ENCODE data around the gene HIPK3.
"Not testable (repeated sequence)": the region's sequence is repeated elsewhere in the genome, so short reads cannot be mapped to it uniquely, and the experiment has no call there.

Gene HIPK3

DNA sequence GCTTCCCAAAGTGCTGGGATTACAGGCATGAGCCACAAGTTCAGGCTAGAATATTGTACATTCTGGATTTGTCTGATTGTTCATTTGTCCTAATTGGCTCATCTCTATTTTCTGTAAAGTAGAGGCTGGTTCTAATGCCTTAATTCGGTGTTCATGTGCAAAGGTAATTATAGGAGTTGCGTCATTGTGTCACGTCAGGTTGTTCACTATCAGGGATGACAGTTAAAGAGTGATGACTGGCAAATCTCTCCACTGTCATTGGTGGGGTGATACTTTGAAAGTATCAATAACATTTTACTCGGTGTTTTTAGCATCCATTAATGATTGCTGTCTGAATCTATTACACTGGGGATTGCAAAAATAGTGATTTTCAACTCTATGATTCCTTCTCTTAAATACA lies 103.5 kb downstream of the HIPK3 start:
- no peak for DNase-seq (ENCODE audit: low spot score)

DNA sequence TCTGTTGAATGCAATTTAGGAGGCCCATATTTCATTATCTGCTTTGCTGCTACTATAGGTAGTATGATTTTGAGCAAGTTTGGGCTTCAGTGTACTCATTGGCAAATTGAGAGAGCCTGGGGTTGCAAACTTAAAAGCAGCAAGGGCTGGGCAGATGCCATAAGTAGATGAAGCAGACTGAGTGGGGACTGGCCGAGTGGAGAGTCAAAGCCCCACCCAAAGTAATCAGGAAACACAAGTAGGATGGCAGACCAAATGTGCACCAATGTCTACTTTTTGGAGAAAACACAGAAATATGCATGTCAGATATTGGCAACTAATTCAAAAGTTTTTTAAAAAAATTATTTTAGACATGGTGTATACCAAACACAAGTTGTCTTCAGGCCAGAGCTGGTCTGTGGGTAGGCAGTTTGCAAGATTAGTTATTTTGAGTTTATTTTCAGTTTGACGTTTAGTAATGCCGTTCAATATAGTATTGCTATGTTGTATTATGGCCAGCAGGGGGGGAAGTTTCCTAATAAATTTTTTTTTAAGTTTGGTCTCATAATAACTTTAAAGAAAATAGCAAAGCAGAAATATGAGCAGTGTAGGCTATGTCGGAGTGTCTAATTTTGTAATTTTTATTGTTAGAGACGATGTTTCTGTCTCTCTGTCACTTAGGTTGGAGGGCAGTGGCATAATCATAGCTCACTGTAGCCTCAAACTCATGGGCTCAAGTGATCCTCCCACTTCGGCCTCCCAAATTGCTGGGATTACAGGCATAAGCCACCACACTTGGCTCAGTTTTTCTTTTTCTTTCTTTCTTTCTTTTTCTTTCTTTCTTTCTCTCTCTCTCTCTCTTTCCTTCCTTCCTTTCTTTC lies 105.1 kb downstream of the HIPK3 start:
- DNase-seq (ENCODE audit: low spot score) = peak; percentile 49

DNA sequence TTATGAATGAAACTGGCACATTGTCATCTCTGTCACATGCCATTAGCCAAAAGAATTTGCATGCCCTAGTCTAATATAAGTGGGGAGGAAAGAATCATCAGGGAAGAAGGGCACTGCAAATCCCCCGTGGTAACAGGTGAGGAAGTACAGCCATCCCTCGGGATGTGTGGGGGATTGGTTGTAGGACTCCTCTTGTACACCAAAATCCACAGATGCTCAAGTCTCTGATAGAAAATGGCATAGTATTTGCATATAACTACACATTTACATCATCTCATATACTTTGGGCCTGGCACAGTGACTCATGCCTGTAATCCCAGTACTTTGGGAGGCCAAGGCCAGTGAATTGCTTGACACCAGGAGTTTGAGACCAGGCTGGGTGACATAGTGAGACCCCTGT lies 109.7 kb downstream of the HIPK3 start:
- no peak for DNase-seq (ENCODE audit: low spot score)

DNA sequence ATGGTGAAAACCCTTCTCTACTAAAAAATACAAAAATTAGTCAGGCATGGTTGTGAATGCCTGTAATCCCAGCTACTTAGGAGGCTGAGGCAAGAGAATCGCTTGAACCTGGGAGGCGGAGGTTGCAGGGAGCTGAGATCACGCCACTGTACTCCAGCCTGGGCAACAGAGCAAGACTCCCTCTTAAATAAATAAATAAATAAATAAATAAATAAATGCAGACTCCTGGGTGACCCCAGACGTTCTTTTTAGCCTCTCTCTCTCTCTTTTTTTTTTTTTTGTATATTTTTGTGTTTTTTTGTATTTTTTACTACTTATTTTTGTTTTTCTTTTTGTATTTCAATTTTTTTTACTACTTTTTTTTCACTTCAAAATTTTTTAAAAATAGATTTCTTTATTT lies 111.3 kb downstream of the HIPK3 start:
- not testable (repeated sequence) for DNase-seq (ENCODE audit: low spot score)

DNA sequence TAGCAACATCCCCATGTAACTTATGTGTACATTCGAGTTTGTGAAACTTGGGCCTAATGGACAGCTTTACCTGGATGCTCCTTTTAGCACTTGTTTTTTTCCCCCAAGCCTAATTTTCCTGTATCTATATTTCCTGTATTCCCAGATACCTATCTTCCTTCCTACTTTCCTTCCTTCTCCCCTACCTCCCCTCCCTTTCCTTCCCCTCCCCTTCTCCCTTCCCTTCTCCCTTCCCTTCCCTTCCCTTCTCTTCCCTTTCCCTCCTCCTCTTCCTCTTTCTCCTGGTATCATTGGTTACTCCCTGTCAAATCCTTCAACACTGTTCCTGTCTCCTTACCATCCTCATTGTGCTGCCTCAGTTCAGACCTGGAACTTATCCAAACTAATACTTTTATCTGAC lies 111.8 kb downstream of the HIPK3 start:
- DNase-seq (ENCODE audit: low spot score) = no peak

DNA sequence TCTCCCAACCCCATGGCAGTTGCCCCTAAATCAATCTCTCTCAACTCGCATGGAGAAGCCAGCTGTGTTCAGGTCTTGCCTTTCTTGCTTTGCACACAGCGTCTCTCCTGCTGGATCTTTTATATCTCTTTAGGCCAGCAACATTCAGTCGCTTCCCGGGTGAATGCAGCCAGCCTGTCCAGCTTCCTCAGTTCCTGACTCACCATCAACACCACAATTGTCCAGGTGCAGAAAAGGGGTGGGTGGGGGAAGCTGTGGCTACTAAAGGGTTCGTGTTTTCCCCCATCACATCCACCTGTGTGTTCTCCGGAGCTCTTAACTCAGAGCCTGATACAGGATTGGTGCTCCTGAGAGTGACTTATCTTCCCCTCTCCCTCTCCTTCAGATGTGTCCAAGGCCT lies 116.5 kb downstream of the HIPK3 start:
- DNase-seq (ENCODE audit: low spot score) = no peak

DNA sequence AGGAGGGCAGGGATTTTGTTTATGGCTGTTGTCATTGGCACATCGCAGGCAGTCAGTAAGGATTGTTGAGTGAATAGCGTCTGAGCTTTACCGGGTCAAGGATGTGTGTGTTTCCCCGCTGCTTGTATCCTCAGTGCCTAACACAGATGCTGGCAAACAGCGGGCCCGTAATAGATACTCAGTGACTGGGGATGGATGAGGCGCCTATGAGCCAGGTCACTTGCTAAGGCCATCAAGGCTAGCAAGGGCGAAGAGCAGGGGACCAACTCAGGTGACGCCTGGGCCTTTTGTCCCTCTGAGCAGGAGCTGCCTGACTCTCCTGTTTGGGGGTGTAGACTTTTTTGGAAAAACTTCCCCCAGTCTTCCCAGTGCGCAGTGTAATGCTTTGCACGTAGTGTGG lies 118.1 kb downstream of the HIPK3 start:
- no peak for DNase-seq (ENCODE audit: low spot score)

DNA sequence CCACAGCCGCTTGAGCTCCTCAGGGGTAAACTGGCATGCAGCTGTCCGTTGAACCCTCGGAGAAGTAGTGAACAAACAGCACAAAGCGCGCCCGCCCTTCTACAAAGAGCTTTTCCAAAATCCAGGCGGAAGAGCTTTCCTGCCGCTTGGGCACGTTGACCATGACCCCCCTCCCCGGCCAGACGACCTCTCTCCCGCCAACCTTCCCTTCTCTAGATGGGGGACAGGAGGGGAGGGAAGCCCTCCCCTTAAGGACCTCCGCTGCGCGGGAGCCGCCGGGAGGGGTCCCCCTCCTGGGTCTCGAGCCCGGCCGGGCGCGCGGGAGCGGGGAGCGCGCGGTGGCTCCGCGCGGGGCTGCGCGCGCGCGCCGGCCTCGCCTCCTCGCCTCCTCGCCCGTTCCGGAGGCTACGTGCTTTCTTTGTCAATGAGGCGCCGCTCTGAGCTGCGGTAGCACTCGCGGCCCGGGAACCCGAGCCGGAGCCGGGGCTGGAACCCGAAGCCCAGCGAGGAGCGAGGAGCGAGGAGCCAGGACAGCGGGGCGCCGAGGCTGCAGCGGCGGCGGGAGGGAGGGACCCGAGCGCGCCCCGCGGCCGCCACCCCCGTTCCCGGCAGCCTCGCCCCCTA lies 118.6 kb downstream of the HIPK3 start, which contains the start of gene KIAA1549L:
KIAA1549L (plus strand) TSS at position 421 of the 624 bp plus-strand sequence.
- peak; percentile 17 for DNase-seq (ENCODE audit: low spot score)

DNA sequence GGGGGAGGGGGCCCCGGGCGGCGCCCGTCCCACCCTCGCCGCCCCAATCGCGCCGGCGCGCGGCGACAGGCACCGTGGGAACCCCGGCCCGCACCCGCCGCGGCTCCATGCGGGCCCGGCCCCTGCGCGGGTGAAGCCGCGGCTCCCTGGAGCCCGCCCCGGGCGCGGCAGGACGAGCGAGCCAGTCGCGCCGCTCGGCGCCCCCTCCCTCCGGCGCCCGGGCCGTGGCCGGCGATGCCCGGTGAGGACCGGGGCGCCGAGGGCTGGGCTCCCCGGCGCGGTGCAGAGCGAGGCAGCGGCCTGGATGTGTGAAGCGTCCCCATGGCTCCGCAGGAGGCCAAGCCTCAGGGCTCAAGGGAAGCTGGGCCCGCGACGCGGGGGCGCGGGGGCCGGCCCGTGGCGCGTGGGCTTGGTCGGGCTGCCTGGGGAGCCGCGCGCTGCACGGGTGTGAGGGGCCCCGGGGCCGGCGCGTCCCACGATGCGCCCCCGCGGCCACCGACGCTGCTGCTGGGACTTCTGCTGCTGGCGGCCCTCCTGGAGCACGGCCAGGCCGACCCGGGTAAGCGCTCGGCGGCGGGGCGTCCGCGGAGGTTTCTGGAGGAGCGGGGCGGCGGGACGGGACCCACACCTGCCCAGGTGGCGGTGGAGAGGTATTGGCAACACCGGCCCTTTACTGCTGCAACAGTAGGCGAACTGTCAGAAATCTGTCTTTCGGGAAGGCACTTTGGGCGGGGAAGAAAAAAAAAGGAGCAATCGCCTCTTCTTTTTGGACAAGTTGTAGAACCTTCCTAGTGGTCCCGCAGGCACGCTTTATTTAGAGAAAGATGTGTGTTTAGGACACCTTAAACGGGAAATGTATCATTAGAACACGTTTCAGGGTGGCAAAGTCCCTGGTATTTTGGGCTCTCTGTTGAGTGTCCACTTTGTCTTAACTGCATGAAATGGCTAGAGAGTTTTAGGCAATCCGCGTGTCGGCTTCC lies 119.4 kb downstream of the HIPK3 start:
- peak; percentile 25 for DNase-seq (ENCODE audit: low spot score)

DNA sequence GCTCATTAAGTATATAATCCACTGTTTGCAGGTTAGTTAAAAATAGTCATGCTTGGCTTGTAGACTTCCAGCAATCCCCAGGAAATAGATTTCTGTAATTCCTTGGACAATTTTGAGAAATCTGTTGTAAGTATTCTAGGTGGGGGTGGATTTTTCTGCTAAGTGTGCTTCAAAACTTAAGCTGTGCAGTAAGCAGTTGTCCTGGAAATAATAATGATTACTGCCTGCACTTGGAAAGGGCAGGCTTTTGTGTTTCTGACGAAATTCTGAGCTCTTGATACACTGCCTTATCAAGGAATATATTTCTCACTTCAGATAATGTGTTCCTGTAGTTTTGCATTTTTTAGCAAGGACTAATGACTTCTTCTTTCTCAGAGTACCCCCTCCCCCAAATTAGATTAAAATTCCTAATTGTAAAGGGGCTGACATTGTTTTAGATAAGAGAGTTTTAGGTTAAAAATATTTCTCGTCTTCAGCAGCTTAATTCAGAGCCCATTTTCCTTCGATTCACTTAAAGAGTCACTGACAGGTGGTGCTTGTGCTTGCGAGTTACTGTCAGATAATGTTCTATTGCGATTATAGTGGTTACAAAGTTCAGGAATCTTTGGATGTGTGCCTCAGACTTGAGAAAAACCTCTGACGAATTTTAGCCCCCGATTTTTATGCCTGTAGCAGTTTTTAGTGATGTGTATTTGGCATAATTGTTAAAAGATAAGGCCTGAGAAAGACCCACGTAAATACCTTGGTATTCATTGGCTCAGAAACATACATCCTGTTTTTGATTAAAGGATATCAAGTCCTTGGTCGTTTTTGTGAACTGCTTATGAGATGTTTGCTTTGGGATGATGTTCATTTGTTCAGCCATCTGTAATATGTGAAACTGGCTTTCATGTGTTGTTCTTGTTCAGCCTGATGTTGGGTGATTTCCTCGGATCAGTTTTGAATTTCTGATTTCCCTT lies 120.5 kb downstream of the HIPK3 start:
- no peak for DNase-seq (ENCODE audit: low spot score)

DNA sequence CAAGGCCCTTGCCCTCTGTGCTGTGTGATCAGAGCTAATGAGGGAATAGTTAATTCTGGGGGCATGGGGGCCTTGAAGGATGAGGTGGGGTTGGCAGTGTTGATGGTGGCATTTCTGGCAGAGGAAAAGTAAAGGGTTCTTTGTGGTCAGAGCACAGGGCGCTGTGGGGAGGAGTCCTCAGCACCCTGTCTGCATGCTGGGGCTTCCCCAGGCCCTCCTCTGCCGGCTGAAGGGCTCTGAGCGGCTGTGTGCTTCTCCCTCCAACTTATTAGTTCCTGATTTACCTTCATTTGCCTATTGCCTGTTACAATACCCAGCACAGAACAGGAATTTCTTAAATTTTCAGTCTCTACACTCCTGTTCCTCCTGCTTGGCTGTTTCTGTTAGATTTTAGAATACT lies 122.8 kb downstream of the HIPK3 start:
- no peak for DNase-seq (ENCODE audit: low spot score)

DNA sequence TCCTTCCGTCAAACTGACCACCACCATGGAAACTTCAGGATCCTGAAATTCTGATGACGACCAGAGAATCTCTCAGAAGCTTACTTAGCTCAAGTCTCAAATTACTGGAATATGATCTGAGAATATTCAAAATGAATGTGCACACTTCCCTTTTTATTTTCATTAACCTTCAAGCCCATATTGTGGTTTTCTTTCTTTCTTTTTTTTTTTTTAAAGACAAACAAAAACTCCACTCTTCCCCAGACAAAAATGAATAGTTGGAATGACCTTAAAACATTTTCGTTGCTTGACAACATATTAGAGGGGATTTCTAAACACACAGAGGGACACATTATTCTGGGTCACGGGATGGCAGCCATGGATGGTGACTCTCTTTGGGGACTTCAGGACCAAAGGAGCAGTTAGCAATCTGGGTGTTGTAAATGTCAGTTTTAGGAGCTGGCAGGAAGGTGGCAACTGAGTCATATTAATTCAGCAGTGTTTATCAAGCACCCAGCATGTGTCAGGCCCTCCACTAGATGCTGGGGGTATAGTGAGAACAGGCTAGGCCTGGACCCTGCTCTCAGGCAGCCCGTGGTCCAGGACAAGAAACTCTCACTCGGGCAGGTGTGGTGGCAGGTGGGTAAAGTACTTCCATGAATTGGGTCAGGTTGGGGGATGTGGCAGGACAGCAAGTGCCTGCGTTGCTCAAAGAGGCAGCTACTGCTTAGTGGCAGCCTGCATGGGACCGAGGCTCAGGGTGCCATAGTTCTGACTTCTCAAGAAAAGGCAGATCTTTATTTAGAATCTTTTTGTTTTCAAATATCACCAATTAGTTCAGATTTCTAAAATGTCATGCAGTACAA lies 126.1 kb downstream of the HIPK3 start:
- DNase-seq (ENCODE audit: low spot score) = no peak

DNA sequence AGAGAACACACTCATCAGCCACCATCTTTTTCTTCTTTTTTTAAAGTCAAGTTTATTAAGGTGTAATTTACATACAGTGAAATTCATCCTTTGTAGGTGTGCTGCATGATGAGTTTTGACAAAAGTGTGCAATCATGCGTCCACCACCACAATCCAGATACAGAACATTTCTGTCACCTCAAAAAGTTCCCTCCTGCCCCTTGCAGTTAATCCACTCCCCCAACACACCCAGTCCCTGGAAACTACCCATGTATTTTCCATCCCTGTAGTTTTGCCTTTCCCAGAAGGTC lies 126.7 kb downstream of the HIPK3 start:
- no peak for DNase-seq (ENCODE audit: low spot score)

DNA sequence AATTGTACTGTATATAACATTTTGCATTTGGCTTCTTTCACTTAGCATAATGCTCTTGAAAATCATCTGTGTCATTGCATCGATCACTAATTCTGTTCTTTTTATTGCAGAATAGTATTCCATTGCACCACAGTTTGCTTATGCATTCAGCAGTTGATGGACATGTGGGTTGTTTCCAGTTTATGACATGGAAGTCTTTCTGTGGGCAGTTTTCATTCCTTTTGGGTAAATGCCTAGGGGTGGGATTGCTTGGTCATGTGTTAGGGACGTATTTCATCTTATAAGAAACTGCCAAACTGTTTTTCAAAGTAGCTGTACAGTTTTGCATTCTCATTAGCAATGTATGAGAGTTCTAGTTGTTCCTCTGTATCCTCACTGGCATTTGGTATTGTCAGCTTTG lies 127.0 kb downstream of the HIPK3 start:
- DNase-seq (ENCODE audit: low spot score) = no peak

DNA sequence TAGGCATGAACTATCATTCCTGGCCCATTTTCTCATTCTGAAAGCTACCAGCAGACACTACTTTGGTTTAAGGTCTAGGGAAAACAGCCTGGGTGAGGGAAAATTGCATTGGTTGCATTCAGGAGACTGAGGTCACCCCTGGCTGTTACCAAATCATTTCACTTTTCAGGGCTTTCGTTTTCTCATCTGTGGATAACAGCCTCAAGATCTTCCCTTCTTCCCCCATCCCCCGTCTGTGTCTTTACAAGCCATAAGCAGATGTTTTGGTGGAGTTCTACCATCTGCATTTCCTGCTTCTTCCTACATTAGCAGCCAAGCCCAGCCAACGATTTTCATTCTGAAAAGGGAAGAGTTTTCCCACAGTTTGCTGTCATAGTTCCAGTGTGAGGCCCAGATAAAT lies 130.4 kb downstream of the HIPK3 start:
- no peak for DNase-seq (ENCODE audit: low spot score)

DNA sequence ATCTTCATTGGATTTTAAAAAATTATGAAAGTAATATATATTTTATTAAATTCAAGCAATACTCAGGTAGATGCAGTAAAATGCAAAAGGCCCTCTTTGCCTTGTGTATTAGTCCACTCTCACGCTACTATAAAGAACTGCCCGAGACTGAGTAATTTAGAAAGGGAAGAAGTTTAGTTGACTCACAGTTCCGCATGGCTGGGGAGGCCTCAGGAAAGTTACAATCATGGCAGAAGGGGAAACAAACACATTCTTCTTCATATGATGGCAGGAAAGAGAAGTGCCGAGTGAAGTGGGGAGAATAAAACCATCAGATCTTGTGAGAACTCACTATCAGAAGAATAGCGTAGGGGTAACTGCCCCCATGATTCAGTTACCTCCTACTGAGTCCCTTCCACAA lies 130.8 kb downstream of the HIPK3 start:
- no peak for DNase-seq (ENCODE audit: low spot score)

DNA sequence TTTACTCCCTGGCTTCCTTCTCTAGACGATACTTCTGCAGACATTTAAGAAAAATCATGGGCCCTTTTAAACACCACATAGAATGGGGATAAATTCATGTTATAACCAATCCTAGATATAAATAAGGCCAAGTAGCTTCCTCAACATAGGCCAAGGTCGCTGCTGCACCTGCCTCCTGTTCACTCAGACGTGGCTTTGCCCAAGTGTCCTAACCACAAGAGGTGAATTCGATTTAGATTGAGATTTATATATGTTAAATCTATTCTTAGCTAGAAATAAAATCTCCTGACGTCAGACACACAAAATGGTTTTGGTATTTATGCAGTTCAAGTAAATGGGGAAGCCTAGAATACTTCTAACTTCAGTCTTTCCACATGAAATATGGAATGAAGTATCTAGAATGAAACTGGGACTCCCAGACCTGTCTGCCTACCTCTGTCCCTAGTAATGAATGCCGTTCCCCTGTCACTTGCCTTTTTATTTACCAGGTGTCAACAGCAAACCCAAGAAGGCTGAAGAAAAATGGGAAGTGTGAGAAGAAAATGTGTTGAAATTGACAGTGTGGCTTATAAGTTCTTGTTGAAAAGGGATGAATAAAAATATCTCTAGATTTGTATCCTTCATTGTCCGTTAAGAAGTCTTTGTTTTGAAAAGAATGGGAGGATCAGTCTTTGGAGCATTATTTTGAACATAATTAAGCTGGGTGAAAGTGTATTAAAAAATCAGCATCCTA lies 131.8 kb downstream of the HIPK3 start:
- no peak for DNase-seq (ENCODE audit: low spot score)

DNA sequence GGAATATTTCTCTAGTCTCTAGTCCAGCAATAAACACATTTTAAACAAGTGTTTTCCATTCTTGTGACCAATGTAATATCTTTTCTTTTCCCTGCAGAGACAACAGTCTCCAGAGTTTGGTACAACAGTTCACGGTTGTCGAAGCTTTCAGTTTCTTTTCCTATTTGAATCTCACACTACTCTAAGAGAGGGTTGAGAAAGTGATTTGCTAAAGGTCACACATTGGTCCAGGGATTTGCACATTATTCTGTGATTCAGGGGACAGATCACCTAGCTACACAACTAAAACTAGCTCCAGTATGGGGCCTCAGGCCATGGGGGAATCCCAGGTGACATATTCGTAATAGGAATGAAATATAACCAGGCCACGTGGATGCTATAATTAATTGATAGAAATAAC lies 132.5 kb downstream of the HIPK3 start:
- no peak for DNase-seq (ENCODE audit: low spot score)

DNA sequence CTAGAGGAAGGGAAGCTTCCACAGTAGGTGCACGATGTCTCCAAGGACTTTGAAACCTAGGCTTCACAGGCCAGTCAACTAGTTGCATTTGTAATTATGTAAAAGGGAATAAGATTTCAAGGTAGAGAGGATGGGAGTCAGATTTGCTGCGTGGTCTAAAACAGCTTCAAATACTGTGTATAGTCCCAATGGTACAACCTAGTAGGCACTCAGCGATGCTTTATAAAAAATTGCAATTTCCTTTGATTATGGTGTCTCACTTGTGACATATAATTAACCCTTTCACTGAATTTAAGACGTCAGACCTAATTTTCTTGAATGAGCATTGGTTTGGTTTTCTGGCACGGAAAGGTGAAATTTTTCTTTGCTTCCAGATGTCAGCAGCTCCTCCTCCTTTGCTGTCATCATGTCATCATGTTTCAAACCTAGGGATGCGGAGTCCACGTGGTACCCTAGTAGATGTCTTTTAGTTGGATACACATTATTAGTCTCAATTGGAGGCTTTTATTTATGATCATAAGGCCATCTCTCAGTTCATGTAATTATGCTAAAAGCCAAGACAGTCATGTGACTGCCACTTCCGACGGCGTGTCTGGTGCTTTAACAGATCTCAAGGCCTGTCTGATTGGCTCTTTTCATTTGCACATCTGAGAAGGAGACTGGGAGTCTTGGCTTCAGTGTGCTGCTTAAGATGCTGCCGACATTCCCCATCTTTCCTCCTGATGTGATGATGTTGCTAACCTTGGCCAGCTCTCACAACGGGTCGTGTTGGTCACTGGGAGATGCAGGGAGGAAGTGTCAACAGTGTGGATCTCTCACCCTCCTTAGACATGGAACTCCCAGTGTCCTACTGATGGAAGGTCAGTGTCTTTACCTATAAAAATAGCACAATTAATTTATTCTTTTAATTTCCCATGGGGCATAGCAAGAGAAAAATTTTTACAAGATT lies 134.0 kb downstream of the HIPK3 start:
- no peak for DNase-seq (ENCODE audit: low spot score)

Measured in AG08395 (cell line).